Endometrial microvascular endothelial cells (primary cell): ENCODE data around the gene TTC39A. TPM values are rescaled to one million over a fixed set of nuclear protein-coding genes. Genes with fewer than 3 reads are reported as not detected.

Experiments used
- in situ Hi-C: cut with HindIII; loops from 2 replicates; pipeline ENCODE4 v1.10.0; 2017; ENCODE audit warnings: low sequenced_read_pairs, low pct_unique_long_range_greater_than_20kb; ENCODE audit errors: inconsistent ontology term
- total RNA-seq: library from RNA; depleted of rRNA; stranded (reverse); fragments of >200 nt; gene quantifications from one replicate; pipeline ENCODE4 v1.2.3, GENCODE V29; 2015; ENCODE audit errors: inconsistent ontology term

Gene TTC39A
- total RNA-seq = 1.6 TPM

GRCh38 chr1:51330331-51331201 is at the start of gene TTC39A:
Gene TTC39A, minus strand, starts transcription at chr1:51330562. Its CDS starts 85 bp downstream, at chr1:51330477.
- in situ Hi-C loops = no loop called here

- in situ Hi-C loops = no loop called here
Measured at GRCh38 chr1:51378871-51379270, 48.5 kb upstream of the TTC39A start.

- in situ Hi-C loops = no loop called here
Measured at GRCh38 chr1:51373898-51374297, 43.5 kb upstream of the TTC39A start.

GRCh38 chr1:51372561-51372960 is 42.2 kb upstream of the TTC39A start:
- in situ Hi-C loops = no loop called here

- in situ Hi-C loops = no loop called here
Measured at GRCh38 chr1:51369171-51369570, 38.8 kb upstream of the TTC39A start.

- in situ Hi-C loops = no loop called here
Measured at GRCh38 chr1:51365774-51366173, 35.4 kb upstream of the TTC39A start.

GRCh38 chr1:51359879-51360278 is 29.5 kb upstream of the TTC39A start:
- in situ Hi-C loops = no loop called here

- in situ Hi-C loops = no loop called here
Measured at GRCh38 chr1:51355382-51355781, 25.0 kb upstream of the TTC39A start.

GRCh38 chr1:51354416-51354815 is 24.1 kb upstream of the TTC39A start:
- in situ Hi-C loops = no loop called here

GRCh38 chr1:51351907-51352306 is 21.5 kb upstream of the TTC39A start:
- in situ Hi-C loops = no loop called here

- in situ Hi-C loops = no loop called here
Measured at GRCh38 chr1:51349862-51350261, 19.5 kb upstream of the TTC39A start.

GRCh38 chr1:51348147-51348527 is 17.8 kb upstream of the TTC39A start:
- in situ Hi-C loops = no loop called here

GRCh38 chr1:51347398-51348146 is 17.2 kb upstream of the TTC39A start:
- in situ Hi-C loops = no loop called here

- in situ Hi-C loops = no loop called here
Measured at GRCh38 chr1:51346086-51346942, 16.0 kb upstream of the TTC39A start.

- in situ Hi-C loops = no loop called here
Measured at GRCh38 chr1:51345300-51345687, 14.9 kb upstream of the TTC39A start.

GRCh38 chr1:51344602-51345299 is 14.4 kb upstream of the TTC39A start:
- in situ Hi-C loops = no loop called here

- in situ Hi-C loops = no loop called here
Measured at GRCh38 chr1:51344276-51344601, 13.9 kb upstream of the TTC39A start.

- in situ Hi-C loops = no loop called here
Measured at GRCh38 chr1:51343624-51344023, 13.3 kb upstream of the TTC39A start.
